Small intestine (tissue), 7 donors: ENCODE measurements around the gene CTSL. TPM values are rescaled to one million over a fixed set of nuclear protein-coding genes. Genes with fewer than 3 reads are reported as not detected.
A peak's percentile ranks its signal among the peaks of the same experiment; 100 is the strongest.
"Not testable (repeated sequence)": the region's sequence is repeated elsewhere in the genome, so short reads cannot be mapped to it uniquely, and the experiment has no call there.

ENCODE experiments used
- DNase-seq, 2 donors: peaks; one replicate each; pipeline versions ENCODE4 v3.0.0 to v3.0.0-alpha.2; 2013
- FAIRE-seq: peaks from 2 replicates; lab custom pipeline; 2012; peaks lifted over from hg19 to GRCh38; lab: Jason Lieb, UNC
- H3K27ac ChIP-seq, 3 donors: one replicate each; pipeline ENCODE4 v1.5.1; 2013; ENCODE audit warnings: low read length in 2 of 3, mild to moderate bottlenecking in 2 of 3, control low read depth in 1 of 3, inconsistent platforms in 1 of 3, low read depth in 1 of 3, moderate library complexity in 1 of 3
- H3K27me3 ChIP-seq, 3 donors: one replicate each; pipeline ENCODE4 v1.6.1; 2013; ENCODE audit warnings: low read length in 3 of 3, inconsistent platforms in 1 of 3; ENCODE audit not compliant: control insufficient read depth in 3 of 3, insufficient read depth in 3 of 3
- H3K36me3 ChIP-seq, 3 donors: one replicate each; pipeline ENCODE4 v1.6.1; 2013; ENCODE audit warnings: low read length in 3 of 3, inconsistent platforms in 1 of 3, low read depth in 1 of 3, mild to moderate bottlenecking in 1 of 3, moderate library complexity in 1 of 3; ENCODE audit not compliant: control insufficient read depth in 3 of 3, insufficient read depth in 2 of 3
- H3K4me1 ChIP-seq, 3 donors: one replicate each; pipeline ENCODE4 v1.6.1; 2013; ENCODE audit warnings: low read length in 2 of 3, inconsistent platforms in 1 of 3, low read depth in 1 of 3, mild to moderate bottlenecking in 1 of 3, moderate library complexity in 1 of 3; ENCODE audit not compliant: control insufficient read depth in 3 of 3, insufficient read depth in 2 of 3
- H3K4me3 ChIP-seq, 3 donors: one replicate each; pipeline ENCODE4 v1.5.1; 2013; ENCODE audit warnings: low read length in 3 of 3, control low read depth in 1 of 3, inconsistent platforms in 1 of 3, low read depth in 1 of 3, mild to moderate bottlenecking in 1 of 3, moderate library complexity in 1 of 3
- H3K9me3 ChIP-seq, 2 donors: one replicate each; pipeline ENCODE4 v1.6.1; 2013; ENCODE audit warnings: low read depth in 1 of 2, low read length in 1 of 2; ENCODE audit not compliant: control insufficient read depth in 2 of 2, insufficient read depth in 1 of 2
- WGBS, 3 donors: extraction: QIAGEN DNeasy Blood & Tissue Kit; methylation state at CpG; one replicate each; pipeline ENCODE4 v1.1.7; 2013; 5-methylcytosine and 5-hydroxymethylcytosine counted together
- polyA plus RNA-seq, 4 donors: library from polyadenylated mRNA; stranded (reverse) in 3 of 4; unstranded in 1 of 4; fragments of 200-250 nt in 3 of 4; fragments of 120-200 nt in 1 of 4; gene quantifications; one replicate each; pipeline versions ENCODE4 v1.2.1 to v1.2.3, GENCODE V29; 2013
- donor health status: healthy with polysubstance abuse.
- donor health status: control.
- donor health status: control.
- donor health status: Bipolar disorder and iron deficiency.
- donor health status: healthy.

The CTSL gene
- polyA plus RNA-seq, 4 donors = 21.0 to 108 (median 57.1) TPM

- peaks cover 0 to 2% (median 0%) of the 10 kb centered on the region in 3 donors for H3K27me3 ChIP-seq
- DNase-seq = no peak
- H3K27ac ChIP-seq = no peak overlapping the region
- no peaks in the 10 kb centered on the region for H3K4me1 ChIP-seq
- WGBS, 3 donors = 51 to 67% (median 62%) methylated on average over 4 of the region's 4 CpGs
- H3K9me3 ChIP-seq = peaks cover 0 to 6% of the 10 kb centered on the region in 2 donors
- no peaks in the 10 kb centered on the region for H3K36me3 ChIP-seq
- no peak for FAIRE-seq
- no peak overlapping the region for H3K4me3 ChIP-seq
These were observed 20.3 kb downstream of the CTSL start for GRCh38 chr9:87746186-87746585.

GRCh38 chr9:87748881-87749280 is 23.0 kb downstream of the CTSL start:
- no peak for DNase-seq
- no peak for FAIRE-seq
- H3K9me3 ChIP-seq = peaks cover 0 to 3% of the 10 kb centered on the region in 2 donors
- H3K4me1 ChIP-seq = no peaks in the 10 kb centered on the region
- no peaks in the 10 kb centered on the region for H3K36me3 ChIP-seq
- H3K27ac ChIP-seq = no peak overlapping the region
- 29 to 52% (median 44%) methylated on average over 1 of the region's 1 CpG for WGBS, 3 donors
- H3K4me3 ChIP-seq = no peak overlapping the region
- peaks cover 0 to 2% (median 0%) of the 10 kb centered on the region in 3 donors for H3K27me3 ChIP-seq

DNA sequence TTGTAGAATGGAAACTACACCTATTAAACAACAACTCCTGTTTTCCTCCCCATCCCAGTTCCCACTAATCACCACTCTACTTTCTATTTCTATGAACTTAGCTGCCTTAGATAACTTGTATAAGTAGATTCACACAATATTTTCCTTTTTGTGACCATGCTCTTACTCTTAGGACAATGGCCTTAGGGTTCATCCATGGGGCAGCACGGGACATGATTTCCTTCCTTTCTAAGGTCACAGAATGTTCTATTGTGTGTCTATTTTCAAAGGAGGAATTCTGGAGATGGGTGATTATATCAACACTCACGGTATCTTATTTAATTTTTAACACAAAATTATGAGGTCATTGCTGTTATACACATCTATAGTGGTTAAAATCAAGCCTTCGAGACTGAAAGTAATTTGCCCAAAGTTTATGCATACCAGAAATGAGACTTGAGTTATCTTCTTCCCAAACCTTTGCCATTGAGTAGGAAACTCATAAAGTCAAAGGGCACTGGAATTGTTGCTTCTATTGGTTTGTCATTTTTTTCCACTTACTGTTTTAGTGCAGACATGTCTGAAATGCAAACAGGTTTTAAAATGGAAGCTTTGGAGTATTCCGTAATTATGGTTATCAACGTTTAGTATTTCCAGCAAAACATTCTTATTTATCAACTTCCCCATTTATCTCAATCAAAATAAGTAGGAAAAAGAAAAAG is 23.6 kb downstream of the CTSL start:
- Histone ChIP-seq H3K36me3 (no peaks in the 10 kb centered on the region), H3K9me3 (peaks cover 0 to 3% of the 10 kb centered on the region in 2 donors), H3K27me3 (peaks cover 0 to 2% (median 0%) of the 10 kb centered on the region in 3 donors), H3K27ac (no peak overlapping the region), H3K4me1 (no peaks in the 10 kb centered on the region), H3K4me3 (no peak overlapping the region)
- no peak for FAIRE-seq
- DNase-seq = no peak
- WGBS, 3 donors = 61 to 77% (median 67%) methylated on average over 5 of the region's 5 CpGs

DNA sequence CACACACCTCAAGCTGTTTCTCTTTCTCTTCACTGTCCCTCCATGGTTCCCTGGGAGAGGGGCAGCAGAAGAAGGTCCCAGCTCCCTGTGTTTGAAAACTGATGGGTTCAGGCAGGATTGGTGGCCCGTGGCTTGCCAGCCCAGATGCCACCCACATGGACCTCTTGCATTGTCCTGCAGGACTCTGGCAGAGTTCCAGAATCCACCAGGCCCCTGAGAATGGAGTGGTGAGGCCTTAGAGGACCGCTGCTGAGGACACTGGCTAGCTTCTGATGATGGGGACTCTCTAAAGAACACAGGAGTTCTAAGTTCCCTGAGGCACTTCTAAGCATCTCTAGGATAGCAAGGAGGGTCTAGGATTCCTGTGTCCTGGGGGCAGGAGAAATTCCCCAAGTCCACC is 24.8 kb downstream of the CTSL start:
- Histone ChIP-seq H3K9me3 (peaks cover 0 to 3% of the 10 kb centered on the region in 2 donors), H3K27me3 (peaks cover 0 to 2% (median 0%) of the 10 kb centered on the region in 3 donors), H3K4me1 (no peaks in the 10 kb centered on the region), H3K4me3 (no peak overlapping the region), H3K27ac (no peak overlapping the region), H3K36me3 (no peaks in the 10 kb centered on the region)
- no peak for DNase-seq
- 45 to 70% (median 68%) methylated on average over 2 of the region's 2 CpGs for WGBS, 3 donors
- FAIRE-seq = no peak

- FAIRE-seq (no peak), DNase-seq (peak in 1 of 2 donors; percentile 19)
- Histone ChIP-seq H3K4me1 (no peaks in the 10 kb centered on the region), H3K9me3 (peaks cover 0 to 3% of the 10 kb centered on the region in 2 donors), H3K27me3 (peaks cover 0 to 2% (median 0%) of the 10 kb centered on the region in 3 donors), H3K36me3 (no peaks in the 10 kb centered on the region), H3K4me3 (no peak overlapping the region), H3K27ac (no peak overlapping the region)
- 63 to 70% (median 65%) methylated on average over 3 of the region's 3 CpGs for WGBS, 3 donors
These were observed 25.5 kb downstream of the CTSL start for GRCh38 chr9:87751423-87751822.

GRCh38 chr9:87751868-87752267 is 25.9 kb downstream of the CTSL start:
- DNase-seq = no peak
- WGBS, 3 donors = 12 to 43% (median 19%) methylated on average over 2 of the region's 4 CpGs
- Histone ChIP-seq H3K27ac (no peak overlapping the region), H3K27me3 (peaks cover 0 to 2% (median 0%) of the 10 kb centered on the region in 3 donors), H3K4me1 (no peaks in the 10 kb centered on the region), H3K4me3 (no peak overlapping the region), H3K36me3 (no peaks in the 10 kb centered on the region), H3K9me3 (peaks cover 0 to 3% of the 10 kb centered on the region in 2 donors)
- FAIRE-seq = no peak

- no peak overlapping the region for H3K4me3 ChIP-seq
- H3K36me3 ChIP-seq = no peaks in the 10 kb centered on the region
- no peak overlapping the region for H3K27ac ChIP-seq
- H3K27me3 ChIP-seq = peaks cover 0 to 2% (median 0%) of the 10 kb centered on the region in 3 donors
- WGBS, 3 donors = 50 to 58% (median 58%) methylated on average over 2 of the region's 2 CpGs
- H3K9me3 ChIP-seq = peaks cover 0 to 3% of the 10 kb centered on the region in 2 donors
- DNase-seq (no peak), FAIRE-seq (no peak)
- no peaks in the 10 kb centered on the region for H3K4me1 ChIP-seq
These were observed 27.4 kb downstream of the CTSL start for GRCh38 chr9:87753313-87753712.

GRCh38 chr9:87758330-87758729 is 32.4 kb downstream of the CTSL start:
- 87 to 91% (median 89%) methylated on average over 5 to 23 of the region's 24 CpGs for WGBS, 3 donors
- H3K9me3 ChIP-seq, H3K4me3 ChIP-seq, DNase-seq, H3K27ac ChIP-seq, H3K36me3 ChIP-seq, FAIRE-seq, H3K27me3 ChIP-seq, H3K4me1 ChIP-seq: not testable (repeated sequence)
